NCI-H446 treated with DMSO at 0.1 percent for 48 hours (cell line): Measurements from ENCODE around the gene RAB34.

Experiments used
- DNase-seq: peaks from one replicate; lab custom pipeline; 2025; lab: John Stamatoyannopoulos, UW

The RAB34 gene

DNA sequence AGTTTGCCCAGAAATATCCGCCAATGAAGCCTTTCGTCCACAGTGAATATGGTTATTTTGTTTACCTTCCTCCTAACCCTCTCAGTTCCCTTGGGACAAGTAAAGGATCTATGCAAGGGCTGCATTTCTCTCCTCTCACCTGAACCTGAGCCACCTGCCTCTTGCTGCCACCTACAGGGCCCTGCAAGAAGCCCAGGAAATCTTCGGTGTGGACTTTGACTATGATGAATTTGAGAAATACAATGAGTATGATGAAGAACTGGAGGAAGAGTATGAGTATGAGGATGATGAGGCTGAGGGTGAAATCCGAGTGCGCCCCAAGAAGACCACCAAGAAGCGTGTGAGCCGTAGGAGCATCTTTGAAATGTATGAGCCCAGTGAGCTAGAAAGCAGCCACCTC, 41.7 kb downstream of the RAB34 start:
- DNase-seq = no peak

DNA sequence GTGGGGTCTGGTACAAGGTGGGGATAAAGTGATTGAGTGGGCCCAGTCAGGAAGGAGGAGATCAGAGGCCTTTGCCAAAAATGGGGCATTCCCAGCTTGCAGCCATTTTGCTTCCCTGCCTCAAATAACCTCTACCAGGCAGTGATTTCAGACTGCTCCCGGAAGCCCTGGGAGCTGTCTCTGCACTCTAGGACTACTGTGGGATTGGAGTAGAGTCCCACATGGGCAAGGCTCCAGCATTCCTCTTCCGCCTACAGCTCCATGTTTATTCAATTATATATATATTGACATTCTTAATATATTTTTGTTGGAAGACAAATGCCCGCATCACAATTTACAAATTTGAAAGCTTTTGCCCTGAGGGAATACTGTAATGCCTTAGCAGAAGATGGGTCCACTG, 42.2 kb downstream of the RAB34 start:
- no peak for DNase-seq

GRCh38 chr17:28669918-28670317, 47.8 kb downstream of the RAB34 start:
- no peak for DNase-seq

GRCh38 chr17:28667870-28668269, 49.8 kb downstream of the RAB34 start:
- DNase-seq = no peak

- DNase-seq = no peak
These were observed 51.7 kb downstream of the RAB34 start for GRCh38 chr17:28665994-28666393.
